GM13977 (cell line): ENCODE results near the gene CCDC93.

Experiments used
- DNase-seq: peaks from one replicate; pipeline ENCODE4 v3.0.0; 2012; ENCODE audit warnings: low spot score
- in situ Hi-C: fragments of 300-500 bp; cut with MboI; formaldehyde crosslinking; loops from one replicate; pipeline ENCODE4 v1.12.0; 2022; ENCODE audit warnings: low sequenced_read_pairs, low pct_unique_long_range_greater_than_20kb, mixed read lengths, inconsistent platforms; ENCODE audit not compliant: unreplicated experiment
- TF ChIP-seq, protein P1 (sequence below): IDR thresholded peaks from 2 replicates; pipeline ENCODE4 v1.5.1; 2012; ENCODE audit warnings: mild to moderate bottlenecking, control low read depth; ENCODE audit not compliant: insufficient read depth; ENCODE audit errors: extremely low read depth, missing control alignments

Gene CCDC93

DNA sequence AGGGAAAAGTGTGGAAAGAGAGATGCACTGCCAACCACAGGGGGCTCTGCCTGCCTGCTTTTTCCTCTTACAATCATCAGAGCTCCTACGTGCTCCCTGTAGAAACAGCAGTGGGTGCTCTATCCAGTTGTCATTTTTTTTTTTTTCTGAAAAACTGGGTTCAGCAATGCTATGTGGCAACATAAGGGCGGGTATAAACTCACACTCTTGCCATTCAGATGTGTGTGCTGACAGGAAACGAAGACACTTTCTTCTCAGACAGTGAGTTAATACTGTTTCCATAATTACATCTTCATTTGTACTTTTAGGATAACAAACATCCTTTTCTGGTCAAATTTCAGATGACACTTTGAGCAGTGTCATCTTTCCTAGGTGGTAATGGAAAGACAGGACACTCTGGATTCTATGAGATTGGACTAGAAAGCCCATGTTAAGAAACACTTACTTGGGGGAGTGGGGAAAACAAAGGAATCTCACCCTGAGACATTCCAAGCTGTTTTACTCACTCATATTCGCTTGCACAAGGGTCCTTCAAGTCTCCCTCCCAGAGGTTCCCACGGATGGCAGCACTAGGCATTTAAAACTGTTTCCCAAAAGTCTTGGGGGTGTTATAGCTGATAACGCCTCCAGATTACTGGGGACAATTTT lies 41.3 kb downstream of the CCDC93 start:
- TF ChIP-seq, protein P1, sequence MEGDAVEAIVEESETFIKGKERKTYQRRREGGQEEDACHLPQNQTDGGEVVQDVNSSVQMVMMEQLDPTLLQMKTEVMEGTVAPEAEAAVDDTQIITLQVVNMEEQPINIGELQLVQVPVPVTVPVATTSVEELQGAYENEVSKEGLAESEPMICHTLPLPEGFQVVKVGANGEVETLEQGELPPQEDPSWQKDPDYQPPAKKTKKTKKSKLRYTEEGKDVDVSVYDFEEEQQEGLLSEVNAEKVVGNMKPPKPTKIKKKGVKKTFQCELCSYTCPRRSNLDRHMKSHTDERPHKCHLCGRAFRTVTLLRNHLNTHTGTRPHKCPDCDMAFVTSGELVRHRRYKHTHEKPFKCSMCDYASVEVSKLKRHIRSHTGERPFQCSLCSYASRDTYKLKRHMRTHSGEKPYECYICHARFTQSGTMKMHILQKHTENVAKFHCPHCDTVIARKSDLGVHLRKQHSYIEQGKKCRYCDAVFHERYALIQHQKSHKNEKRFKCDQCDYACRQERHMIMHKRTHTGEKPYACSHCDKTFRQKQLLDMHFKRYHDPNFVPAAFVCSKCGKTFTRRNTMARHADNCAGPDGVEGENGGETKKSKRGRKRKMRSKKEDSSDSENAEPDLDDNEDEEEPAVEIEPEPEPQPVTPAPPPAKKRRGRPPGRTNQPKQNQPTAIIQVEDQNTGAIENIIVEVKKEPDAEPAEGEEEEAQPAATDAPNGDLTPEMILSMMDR = no peak
- no peak for DNase-seq
- in situ Hi-C loops = no loop called here

DNA sequence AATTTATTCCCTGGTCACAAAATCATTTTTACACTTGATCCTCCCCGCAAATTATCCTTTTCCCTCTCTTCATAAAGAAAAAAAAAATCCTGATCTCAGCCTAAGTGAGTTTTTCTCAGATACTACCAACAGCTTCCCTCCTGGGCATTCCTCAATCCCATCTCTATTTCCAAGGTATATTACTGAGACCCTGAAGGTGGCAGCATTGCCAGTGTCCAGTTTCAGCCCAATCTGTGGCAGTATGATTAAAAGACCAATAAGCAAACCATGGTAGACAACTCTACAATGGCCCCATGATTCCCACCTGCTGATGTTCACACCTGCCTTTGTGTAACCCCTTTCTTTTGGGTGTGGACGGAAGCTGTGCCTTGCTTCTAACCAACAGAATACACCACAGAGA lies 45.1 kb downstream of the CCDC93 start:
- DNase-seq = no peak
- in situ Hi-C loops = no loop called here
- TF ChIP-seq, protein P1 = no peak

DNA sequence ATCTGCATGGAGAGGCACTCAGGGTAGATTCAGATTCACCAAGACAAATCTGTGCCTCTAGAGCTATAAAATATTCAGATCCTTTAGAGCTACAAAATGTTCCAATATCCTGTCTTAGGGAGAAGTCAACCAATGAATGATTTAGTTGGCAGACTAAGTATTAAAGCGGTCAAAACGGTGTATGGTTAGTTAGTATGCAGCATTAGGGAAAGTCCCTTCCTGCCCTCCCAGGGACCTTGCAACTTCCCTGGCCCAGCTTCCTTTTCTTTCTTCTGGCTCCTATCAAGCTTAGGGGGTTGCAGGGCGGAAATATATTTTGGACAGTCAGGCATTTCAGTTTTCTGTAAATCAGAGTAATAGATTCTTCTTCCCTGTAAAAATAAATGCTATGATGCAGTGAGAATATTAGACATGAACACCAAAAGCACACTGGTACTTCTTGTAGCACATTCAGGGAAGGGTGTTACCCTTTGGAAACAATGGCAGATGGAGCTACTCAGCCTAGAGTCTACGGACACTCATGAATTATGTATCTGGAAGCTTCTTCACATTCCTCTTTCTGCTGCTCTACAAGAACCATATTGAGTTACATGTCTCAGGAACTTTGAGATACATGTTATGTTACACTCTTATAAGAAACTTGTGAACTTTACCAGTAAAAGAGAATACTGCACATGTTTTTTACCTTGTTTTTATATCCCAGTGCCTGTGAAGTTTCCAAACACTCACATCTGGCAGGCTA lies 45.7 kb downstream of the CCDC93 start:
- in situ Hi-C loops = no loop called here
- DNase-seq = no peak
- TF ChIP-seq, protein P1 = no peak

DNA sequence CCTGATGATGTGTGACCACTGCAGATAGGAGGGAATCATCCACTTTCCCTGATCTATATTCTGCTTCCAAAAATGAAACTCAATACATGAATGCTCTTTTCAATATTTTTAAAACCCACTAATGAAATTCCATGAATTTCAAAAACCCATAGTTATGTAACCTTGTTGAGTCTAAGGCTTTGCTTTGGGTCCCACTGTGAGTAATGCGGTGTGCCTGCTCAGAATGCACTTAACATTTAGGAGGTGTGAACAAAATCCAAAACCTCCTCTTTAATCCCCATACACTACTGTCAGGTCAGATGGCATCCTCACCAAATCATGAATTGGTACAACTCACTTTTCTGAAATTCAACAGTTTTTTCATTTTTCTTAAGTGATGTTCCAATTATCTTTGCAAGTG lies 50.4 kb downstream of the CCDC93 start:
- in situ Hi-C loops = no loop called here
- TF ChIP-seq, protein P1 = no peak
- no peak for DNase-seq

DNA sequence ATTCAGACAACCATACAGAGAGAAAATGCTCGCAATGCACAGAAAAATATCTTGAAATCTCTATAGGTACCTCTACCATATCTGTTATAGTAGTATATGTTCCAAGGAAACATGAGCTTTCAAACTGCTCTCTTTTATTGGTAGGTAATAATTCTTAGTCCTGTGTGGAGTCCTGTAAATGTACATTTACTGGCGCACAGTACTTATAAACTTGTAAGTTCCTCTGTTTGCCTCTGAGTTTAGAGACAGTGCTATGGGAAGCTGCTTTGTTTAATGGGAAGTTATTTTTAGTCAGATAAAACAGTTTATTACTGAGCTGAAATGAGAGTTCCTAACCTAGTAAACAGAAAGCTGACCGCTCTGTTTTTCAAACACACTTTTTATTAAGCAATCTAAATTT lies 52.7 kb downstream of the CCDC93 start:
- TF ChIP-seq, protein P1 = no peak
- in situ Hi-C loops = no loop called here

DNA sequence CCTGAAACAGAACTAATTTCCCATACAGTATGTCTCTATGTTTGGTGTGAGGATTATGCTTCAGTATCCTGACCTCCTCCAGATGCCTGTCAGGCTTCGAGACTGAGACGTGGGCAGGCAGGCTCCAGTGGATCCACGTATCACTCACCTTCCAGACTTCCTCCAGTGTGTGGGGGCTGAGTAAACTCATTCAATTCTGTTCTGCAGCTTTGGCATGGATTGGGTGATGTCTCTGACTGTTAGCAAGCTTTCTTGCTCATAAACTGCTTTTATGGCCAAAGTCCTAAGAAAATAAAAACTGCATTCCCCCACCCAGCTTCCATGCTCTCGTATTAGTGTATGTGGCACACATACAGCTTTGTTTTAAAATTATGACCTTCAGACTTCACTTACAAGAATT lies 53.6 kb downstream of the CCDC93 start:
- in situ Hi-C loops = no loop called here

More for the DNA sequence above, 52.7 kb downstream of the CCDC93 start:
- DNase-seq = no peak

More for the DNA sequence above, 53.6 kb downstream of the CCDC93 start:
- TF ChIP-seq, protein P1 = no peak
- DNase-seq = no peak
